ENCODE measurements around the gene CCR9. TPM values are rescaled to one million over a fixed set of nuclear protein-coding genes. Genes with fewer than 3 reads are reported as not detected.

The CCR9 gene
- polyA plus RNA-seq, 3 donors = 0.05 to 0.06 TPM; not detected in 1

- WGBS, 3 donors = 83 to 90% (median 85%) methylated on average over 5 of the region's 5 CpGs
- no peak overlapping the region for H3K27ac ChIP-seq (ENCODE audit: low read depth, low read length)
Measured at GRCh38 chr3:45944830-45945620, 58.7 kb downstream of the CCR9 start.

GRCh38 chr3:45946307-45946706 is 60.0 kb downstream of the CCR9 start:
- WGBS, 3 donors = 91 to 100% (median 93%) methylated on average over 1 of the region's 1 CpG
- no peak overlapping the region for H3K27ac ChIP-seq (ENCODE audit: low read depth, low read length)

- H3K27ac ChIP-seq (ENCODE audit: low read depth, low read length) = no peak overlapping the region
Measured at GRCh38 chr3:45946875-45947274, 60.5 kb downstream of the CCR9 start.

GRCh38 chr3:45947361-45947760 is 61.0 kb downstream of the CCR9 start:
- H3K27ac ChIP-seq (ENCODE audit: low read depth, low read length) = no peak overlapping the region
- 95 to 97% (median 95%) methylated on average over 3 of the region's 3 CpGs for WGBS, 3 donors

More at GRCh38 chr3:45946875-45947274, 60.5 kb downstream of the CCR9 start:
- WGBS, 3 donors = 86 to 89% (median 88%) methylated on average over 3 of the region's 3 CpGs

GRCh38 chr3:45948311-45948781 is 62.0 kb downstream of the CCR9 start:
- WGBS, 3 donors = 70 to 92% (median 77%) methylated on average over 6 of the region's 6 CpGs
- H3K27ac ChIP-seq (ENCODE audit: low read depth, low read length) = no peak overlapping the region

- no peak overlapping the region for H3K27ac ChIP-seq (ENCODE audit: low read depth, low read length)
- 95 to 96% (median 96%) methylated on average over 6 of the region's 6 CpGs for WGBS, 3 donors
Measured at GRCh38 chr3:45948881-45949280, 62.5 kb downstream of the CCR9 start.

GRCh38 chr3:45949432-45949831 is 63.1 kb downstream of the CCR9 start:
- H3K27ac ChIP-seq (ENCODE audit: low read depth, low read length) = no peak overlapping the region
- WGBS, 3 donors = 92 to 96% (median 95%) methylated on average over 4 of the region's 4 CpGs

- no peak overlapping the region for H3K27ac ChIP-seq (ENCODE audit: low read depth, low read length)
- WGBS, 3 donors = 94 to 100% (median 98%) methylated on average over 2 of the region's 2 CpGs
Measured at GRCh38 chr3:45950131-45950530, 63.8 kb downstream of the CCR9 start.

- no peak overlapping the region for H3K27ac ChIP-seq (ENCODE audit: low read depth, low read length)
- WGBS, 3 donors = 92 to 97% (median 93%) methylated on average over 6 of the region's 6 CpGs
Measured at GRCh38 chr3:45950686-45951600, 64.6 kb downstream of the CCR9 start.

GRCh38 chr3:45951946-45952345 is 65.6 kb downstream of the CCR9 start:
- no peak overlapping the region for H3K27ac ChIP-seq (ENCODE audit: low read depth, low read length)
- WGBS, 3 donors = 80 to 89% (median 85%) methylated on average over 6 of the region's 6 CpGs

- 52 to 89% (median 64%) methylated on average over 4 of the region's 4 CpGs for WGBS, 3 donors
- no peak overlapping the region for H3K27ac ChIP-seq (ENCODE audit: low read depth, low read length)
Measured at GRCh38 chr3:45952456-45952855, 66.1 kb downstream of the CCR9 start.

Other genes with a start within 250 kb of the CCR9 start
- gene SACM1L, start 197.1 kb upstream of the CCR9 start, polyA plus RNA-seq = 10 to 100 TPM; 11.6 to 27.0 (median 20.9) TPM
- under 1 TPM in 2 of 3 donors, not detected in 1; 0.01 to 0.51 TPM for gene SLC6A20, start 90.0 kb upstream of the CCR9 start, polyA plus RNA-seq
- 10 to 100 TPM in 1 of 3 donors, 1 to 10 TPM in 2; 5.8 to 10.2 (median 6.9) TPM for gene LZTFL1, start 44.4 kb upstream of the CCR9 start, polyA plus RNA-seq
- 1 to 10 TPM in 1 of 3 donors, under 1 TPM in 2; 0.22 to 1.1 (median 0.22) TPM for gene CXCR6, start 56.9 kb downstream of the CCR9 start, polyA plus RNA-seq
- gene FYCO1, start 109.3 kb downstream of the CCR9 start, polyA plus RNA-seq = 10 to 100 TPM in 2 of 3 donors, 1 to 10 TPM in 1; 7.0 to 17.4 (median 14.3) TPM
- gene XCR1, start 140.9 kb downstream of the CCR9 start, polyA plus RNA-seq = under 1 TPM in 2 of 3 donors, not detected in 1; 0.01 to 0.06 TPM